Measurements from ENCODE around the gene IDNK.
"Not testable (repeated sequence)": the region's sequence is repeated elsewhere in the genome, so short reads cannot be mapped to it uniquely, and the experiment has no call there.

IDNK gene

GRCh38 chr9:83622939-83623678 is at the start of gene IDNK:
Gene IDNK, plus strand, starts transcription at chr9:83623143. Its CDS starts 29 bp downstream, at chr9:83623172.
- peak; percentile 69 to 70 for DNase-seq

- no peak for DNase-seq
Observed at GRCh38 chr9:83574482-83574881, 48.5 kb upstream of the IDNK start.

- no peak for DNase-seq
Observed at GRCh38 chr9:83582029-83582428, 40.9 kb upstream of the IDNK start.

DNA sequence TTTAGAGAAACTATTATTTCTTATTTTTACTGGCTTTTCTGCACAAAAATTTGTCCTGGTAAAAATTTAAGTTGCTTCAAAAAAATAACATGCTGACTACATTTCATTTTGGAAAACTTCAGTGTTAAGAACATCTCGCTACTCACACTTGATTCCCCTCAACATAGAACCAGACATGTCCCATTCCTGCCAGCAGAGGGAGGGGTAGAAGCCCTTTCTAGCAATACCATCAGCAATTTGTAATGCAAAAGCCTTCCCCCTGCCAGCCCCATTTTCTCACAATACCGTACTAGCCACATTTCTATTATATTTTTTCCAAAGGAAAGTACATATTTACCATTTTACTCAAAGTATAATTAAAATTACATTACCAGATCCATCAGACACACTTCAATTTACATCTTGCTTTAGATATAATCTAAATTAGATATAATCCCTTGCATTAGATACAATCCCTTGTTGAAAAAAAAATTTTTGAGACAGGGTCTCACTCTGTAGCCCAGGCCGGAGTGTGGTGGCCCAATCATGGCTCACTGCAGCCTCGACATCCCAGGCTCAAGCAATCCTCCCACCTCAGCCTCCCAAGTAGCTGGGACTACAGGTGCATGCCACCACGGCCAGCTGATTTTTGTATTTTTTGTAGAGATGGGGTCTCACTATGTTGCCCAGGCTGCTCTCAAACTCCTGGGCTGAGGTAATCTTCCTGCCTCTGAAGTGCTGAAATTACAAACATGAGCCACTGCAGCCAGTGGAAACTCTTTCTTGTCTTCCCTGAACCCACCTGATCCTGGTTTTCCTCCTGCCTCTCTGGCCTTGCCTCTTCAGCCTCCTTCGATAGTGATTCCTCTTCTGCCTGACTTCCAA is 39.6 kb upstream of the IDNK start:
- DNase-seq = peak; percentile 11 to 24

GRCh38 chr9:83584995-83585394 is 37.9 kb upstream of the IDNK start:
- no peak for DNase-seq

GRCh38 chr9:83588256-83588655 is 34.7 kb upstream of the IDNK start:
- DNase-seq = no peak

- DNase-seq = peak; percentile 49 to 52
Observed at GRCh38 chr9:83596899-83597504, 25.9 kb upstream of the IDNK start.

DNA sequence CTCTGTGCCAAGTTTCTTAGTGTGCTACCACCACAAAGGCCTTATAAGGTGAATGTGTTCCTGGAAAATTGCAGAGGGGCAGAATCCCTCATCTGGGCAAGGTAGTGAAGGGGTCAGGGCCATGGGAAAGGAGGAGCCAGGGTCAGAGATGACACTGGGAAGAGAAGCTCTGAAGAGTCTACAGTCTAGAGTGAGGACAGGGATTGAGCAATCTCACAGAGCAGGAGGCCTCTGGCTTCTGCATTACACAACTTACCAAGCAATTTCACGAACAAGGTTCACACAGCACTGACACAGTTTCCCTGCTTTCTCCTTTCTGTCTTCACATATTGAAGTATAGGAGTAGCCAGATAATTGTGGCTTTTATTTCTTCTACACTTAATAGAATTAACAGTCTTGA is 24.5 kb upstream of the IDNK start:
- DNase-seq = no peak

GRCh38 chr9:83599071-83599470 is 23.9 kb upstream of the IDNK start:
- no peak for DNase-seq

- no peak for DNase-seq
Observed at GRCh38 chr9:83601463-83601862, 21.5 kb upstream of the IDNK start.

DNA sequence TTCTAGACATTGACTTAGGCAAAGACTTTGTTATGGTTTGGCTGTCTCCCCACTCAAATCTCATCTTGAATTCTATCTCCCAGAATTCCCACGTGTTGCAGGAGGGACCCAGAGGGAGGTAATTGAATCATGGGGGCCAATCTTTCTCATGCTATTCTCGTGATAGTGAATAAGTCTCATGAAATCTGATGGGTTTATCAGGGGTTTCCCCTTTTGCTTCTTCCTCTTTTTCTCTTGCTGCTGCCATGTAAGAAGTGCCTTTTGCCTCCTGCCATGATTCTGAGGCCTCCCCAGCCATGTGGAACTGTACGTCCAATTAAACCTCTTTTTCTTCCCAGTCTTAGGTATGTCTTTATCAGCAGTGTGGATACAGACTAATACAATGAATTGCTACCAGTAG is 15.3 kb upstream of the IDNK start:
- DNase-seq = not testable (repeated sequence)

DNA sequence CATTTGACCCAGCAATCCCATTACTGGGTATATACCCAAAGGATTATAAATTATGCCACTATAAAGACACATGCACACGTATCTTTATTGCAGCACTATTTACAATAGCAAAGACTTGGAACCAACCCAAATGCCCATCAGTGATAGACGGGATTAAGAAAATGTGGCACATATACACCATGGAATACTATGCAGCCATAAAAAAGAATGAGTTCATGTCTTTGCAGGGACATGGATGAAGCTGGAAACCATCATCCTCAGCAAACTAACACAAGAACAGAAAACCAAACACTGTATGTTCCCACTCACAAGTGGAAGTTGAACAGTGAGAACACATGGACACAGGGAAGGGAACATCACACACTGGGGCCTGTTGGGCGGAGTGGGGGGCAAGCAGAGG is 9.6 kb upstream of the IDNK start:
- not testable (repeated sequence) for DNase-seq

- DNase-seq = no peak
Observed at GRCh38 chr9:83617299-83617698, 5.6 kb upstream of the IDNK start.

DNA sequence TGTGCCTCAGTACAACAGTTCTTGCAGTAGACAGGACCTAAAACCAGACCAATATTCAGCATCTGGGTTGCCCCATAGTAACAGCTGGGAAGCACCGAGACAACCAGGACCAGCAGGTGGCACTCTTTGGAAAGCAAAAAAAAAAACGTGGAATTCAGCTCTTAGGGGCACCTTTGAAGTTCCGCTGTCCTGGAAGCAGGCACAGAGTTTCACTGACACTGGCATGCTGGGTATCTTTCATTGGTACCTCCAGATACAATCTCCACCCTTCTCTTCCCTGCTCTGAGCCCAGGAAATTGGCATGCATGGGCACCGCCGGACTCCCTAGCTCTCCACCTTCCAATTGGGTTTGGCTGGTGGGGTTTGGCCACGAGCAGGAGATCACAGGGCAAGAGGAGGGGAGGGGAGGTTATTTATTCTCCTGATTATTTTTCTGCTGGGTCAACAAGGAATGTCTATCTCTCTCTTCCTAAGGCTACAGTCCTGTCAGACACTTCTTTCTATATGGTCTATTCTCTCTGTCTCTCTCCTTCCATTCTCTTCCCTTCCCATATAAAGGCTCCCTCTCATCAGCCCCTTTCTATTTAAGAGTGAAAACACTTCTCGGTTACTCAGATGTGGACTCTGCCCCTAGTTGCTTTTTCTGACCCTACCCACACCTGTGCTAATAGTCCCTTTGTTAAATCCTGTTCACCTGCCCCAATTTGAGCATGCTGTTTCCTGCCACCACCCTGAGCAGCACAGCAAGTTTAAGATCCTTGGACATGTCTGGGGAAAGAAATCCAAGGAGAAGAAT is 1.9 kb upstream of the IDNK start:
- DNase-seq = peak; percentile 39 to 46

- peak in 1 of 2 donors; percentile 71 for DNase-seq
Observed at GRCh38 chr9:83622433-83622938, 457 bp upstream of the IDNK start.

DNA sequence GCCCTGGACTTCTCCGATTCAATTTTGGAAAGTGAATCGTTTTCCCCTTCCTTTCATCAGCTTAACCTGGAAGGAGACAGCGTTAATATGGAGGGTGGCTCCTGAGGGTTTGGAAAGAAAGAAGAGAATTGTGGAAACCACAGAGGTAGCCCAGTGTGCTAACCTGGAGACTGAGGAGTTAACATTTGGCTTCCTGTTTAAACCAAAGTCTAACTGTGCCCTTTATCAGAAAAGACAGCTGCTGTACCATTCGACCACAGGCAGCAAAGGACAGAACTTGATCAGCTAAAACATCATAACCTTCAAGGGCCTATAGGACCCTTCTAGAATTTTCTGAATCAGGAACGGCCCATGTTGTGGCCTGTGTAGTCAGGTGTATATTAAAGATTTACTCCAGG is 735 bp downstream of the IDNK start:
- no peak for DNase-seq

DNA sequence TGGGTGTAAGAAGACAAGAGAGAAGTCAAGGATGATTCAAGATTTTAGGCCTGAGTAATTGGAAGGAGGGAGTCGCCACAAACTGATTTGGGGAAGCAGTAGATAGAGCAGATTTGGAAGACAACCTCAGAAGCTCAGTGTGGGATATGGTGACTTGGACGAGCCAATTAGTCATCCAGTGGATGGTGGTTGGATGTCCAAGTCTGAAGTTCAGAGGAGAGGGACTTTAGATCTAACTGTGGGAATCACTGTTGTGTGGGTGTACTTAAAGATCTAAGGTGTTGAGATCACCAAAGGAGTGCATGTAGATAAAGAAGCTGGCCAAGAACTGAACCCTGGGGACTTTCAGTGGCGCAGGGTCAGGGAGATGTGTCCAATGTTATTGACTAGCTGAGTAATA is 2.2 kb downstream of the IDNK start:
- DNase-seq = no peak

DNA sequence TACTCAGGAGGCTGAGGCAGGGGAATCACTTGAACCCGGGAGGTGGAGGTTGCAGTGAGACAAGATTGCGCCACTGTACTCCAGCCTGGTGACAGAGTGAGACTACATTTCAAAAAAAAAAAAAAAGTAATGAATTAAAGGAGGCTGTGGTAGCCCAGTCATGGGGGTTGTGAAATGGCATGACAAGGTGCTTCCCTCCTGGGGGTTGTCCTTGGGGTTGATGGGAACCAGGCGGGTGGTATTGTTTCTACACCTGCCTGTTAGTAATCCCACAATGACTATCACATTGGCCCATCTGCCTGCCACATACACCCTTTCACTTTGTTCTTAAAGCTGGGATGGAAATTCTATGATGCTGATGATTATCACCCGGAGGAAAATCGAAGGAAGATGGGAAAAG is 5.6 kb downstream of the IDNK start:
- DNase-seq = no peak

DNA sequence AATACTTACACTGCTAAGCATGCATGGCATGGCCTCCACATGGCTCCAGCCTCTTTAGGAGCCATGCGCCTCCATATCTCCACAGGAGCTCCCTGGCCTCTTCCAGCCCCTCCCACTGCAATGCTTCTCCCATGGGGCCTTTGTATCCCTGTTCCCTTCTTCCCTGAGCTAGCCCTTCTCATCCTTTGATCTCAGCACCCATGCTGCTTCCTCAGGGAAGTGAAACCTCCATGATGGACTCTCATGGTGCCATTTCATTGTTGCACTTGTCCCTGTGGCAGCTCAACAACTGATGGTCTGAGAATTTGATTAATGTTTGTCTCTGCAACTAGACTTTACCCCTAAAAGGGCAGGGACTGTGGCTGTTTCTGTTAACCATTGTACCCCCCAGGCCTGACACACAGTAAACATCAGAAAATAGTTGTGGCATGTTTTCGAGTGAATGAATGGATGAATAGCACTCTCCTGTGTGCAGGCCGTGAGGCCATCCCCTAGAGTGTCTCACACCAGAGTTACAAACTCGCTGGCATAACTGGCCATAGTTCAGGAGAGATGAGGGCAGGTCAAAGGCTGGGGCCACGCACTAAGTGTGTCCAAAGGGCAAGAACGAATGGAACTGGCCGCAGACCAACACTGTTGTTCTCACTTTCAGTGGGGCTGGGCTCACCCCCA is 6.6 kb downstream of the IDNK start:
- DNase-seq = no peak

DNA sequence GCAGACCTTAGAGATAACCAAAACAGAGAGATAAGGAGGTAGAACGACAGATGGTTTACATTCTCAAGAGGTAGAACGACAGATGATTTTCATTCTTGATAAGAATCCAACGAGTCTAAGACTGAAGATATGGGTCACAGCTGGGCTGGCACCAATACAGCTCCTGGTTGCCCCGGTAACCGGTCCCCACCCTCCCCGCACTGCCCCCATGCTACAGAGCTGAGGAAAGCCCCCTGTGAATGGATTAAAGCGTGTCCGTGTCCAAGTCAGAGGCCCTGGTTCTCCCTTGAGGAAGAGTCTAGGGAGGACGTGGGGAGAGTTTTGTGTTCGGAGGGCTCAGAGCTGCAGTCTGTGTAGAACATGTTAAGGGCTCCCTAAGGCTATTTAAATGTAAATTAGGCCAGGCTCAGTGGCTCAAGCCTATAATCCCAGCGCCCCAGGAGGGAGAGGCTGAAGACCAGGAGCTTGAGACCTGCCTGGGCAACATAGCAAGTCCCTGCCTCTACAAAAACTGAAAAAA is 8.1 kb downstream of the IDNK start:
- no peak for DNase-seq

DNA sequence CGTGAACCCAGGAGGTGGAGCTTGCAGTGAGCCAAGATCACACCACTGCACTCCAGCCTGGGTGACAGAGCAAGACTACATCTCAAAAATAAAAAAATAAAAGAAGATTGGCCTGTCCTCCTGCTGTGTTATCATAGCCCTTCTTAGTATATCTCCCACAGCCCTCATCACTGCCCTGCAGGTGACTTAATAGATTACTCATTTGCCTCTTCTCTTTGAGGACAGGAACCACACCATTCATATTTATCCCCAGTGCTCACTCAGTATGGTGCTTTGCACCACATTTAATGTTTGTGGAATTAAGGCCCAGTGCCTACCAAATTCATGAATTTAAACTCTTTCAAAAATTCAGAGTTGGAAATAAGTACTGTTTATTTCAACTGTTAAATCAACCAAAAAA is 10.3 kb downstream of the IDNK start:
- DNase-seq = no peak

GRCh38 chr9:83633676-83634075 is 10.7 kb downstream of the IDNK start:
- DNase-seq = no peak

All from stimulated activated CD4-positive, alpha-beta T cell treated with anti-CD3 and anti-CD28 coated beads, Interleukin-2, amount 100 ng/mL, for 24 hours (primary cell).